HG02840 (cell line): Measurements from ENCODE around the gene RARA.

Experiments used
- ATAC-seq: cut with Tn5 transposase; IDR thresholded peaks from one replicate; pipeline ENCODE4 v1.9.1; 2021; ENCODE audit warnings: mild to moderate bottlenecking, moderate library complexity, moderate number of reproducible peaks; ENCODE audit not compliant: unreplicated experiment, low FRiP score

The RARA gene

GRCh38 chr17:40325156-40326013 is 16.4 kb downstream of the RARA start:
- no peak for ATAC-seq

- ATAC-seq: no peak
Observed at GRCh38 chr17:40326014-40326831, 17.2 kb downstream of the RARA start.

GRCh38 chr17:40326832-40327199 is 17.8 kb downstream of the RARA start:
- ATAC-seq: no peak

GRCh38 chr17:40327244-40327729 is 18.3 kb downstream of the RARA start:
- no peak for ATAC-seq

- no peak for ATAC-seq
Observed at GRCh38 chr17:40327735-40328385, 18.9 kb downstream of the RARA start.

GRCh38 chr17:40328386-40328766 is 19.4 kb downstream of the RARA start:
- ATAC-seq: no peak

GRCh38 chr17:40329839-40330794 is 21.1 kb downstream of the RARA start:
- no peak for ATAC-seq

- no peak for ATAC-seq
Observed at GRCh38 chr17:40330850-40331470, 22.0 kb downstream of the RARA start.

- ATAC-seq: no peak
Observed at GRCh38 chr17:40331743-40332641, 23.0 kb downstream of the RARA start.

GRCh38 chr17:40333781-40334448 is 24.9 kb downstream of the RARA start:
- ATAC-seq: no peak

GRCh38 chr17:40335620-40336019 is 26.6 kb downstream of the RARA start:
- no peak for ATAC-seq

- ATAC-seq: no peak
Observed at GRCh38 chr17:40337351-40337750, 28.4 kb downstream of the RARA start.

- ATAC-seq: no peak
Observed at GRCh38 chr17:40338058-40338457, 29.1 kb downstream of the RARA start.

- no peak for ATAC-seq
Observed at GRCh38 chr17:40338941-40339649, 30.1 kb downstream of the RARA start.

- ATAC-seq: no peak
Observed at GRCh38 chr17:40340327-40340726, 31.3 kb downstream of the RARA start.

- ATAC-seq: peak; percentile 72
Observed at GRCh38 chr17:40340880-40341807, 32.2 kb downstream of the RARA start.
